Measurements from ENCODE around the gene NMNAT2. TPM values are rescaled to one million over a fixed set of nuclear protein-coding genes. Genes with fewer than 3 reads are reported as not detected.

The NMNAT2 gene
- total and polyA plus RNA-seq, 2 donors (not counting 3 experiments of a cell fraction or from before 2014, with no cell fraction given), result 0.28 to 0.38 TPM

GRCh38 chr1:183267646-183268431 lies 150.3 kb downstream of the NMNAT2 start:
- CTCF ChIA-PET, result interaction anchor here (1.0 to 2.2 kb wide), 6 partner anchors 11 to 305 kb away, joined by 3 to 6 read pairs (median 4); no protein-coding TSS in a partner anchor
- intact Hi-C loops (cut with micrococcal nuclease), result no loop called here
- DNase-seq (ENCODE audit: low read depth, low spot score), result peak; percentile 61
- Histone ChIP-seq H3K9me1 (replicated peaks; ENCODE audit: control insufficient read depth, extremely low read depth, insufficient read depth, low read length) (no peaks in the 10 kb centered on the region), H2AFZ (ENCODE audit: low read depth, low read length) (peak overlapping the region; percentile 48), H3K9me3 (replicated peaks; ENCODE audit: control insufficient read depth, insufficient read depth, low read length) (no peaks in the 10 kb centered on the region), H3K27me3 (ENCODE audit: control insufficient read depth in 2 of 2, insufficient read depth in 2 of 2, low read length in 2 of 2) (no peaks in the 10 kb centered on the region), H3K4me3 (replicated peaks in 1 of 3; ENCODE audit: insufficient read depth in 1 of 3, low read depth in 1 of 3, low read length in 3 of 3) (no peak overlapping the region), H3K36me3 (ENCODE audit: control insufficient read depth in 2 of 2, extremely low read depth in 1 of 2, insufficient read depth in 2 of 2, low read length in 2 of 2) (no peaks in the 10 kb centered on the region), H3K4me1 (ENCODE audit: control insufficient read depth, extremely low read depth, insufficient read depth, low read length) (peaks cover 28% of the 10 kb centered on the region), H4K20me1 (replicated peaks; ENCODE audit: control insufficient read depth, extremely low read depth, insufficient read depth, low read length) (no peaks in the 10 kb centered on the region), H3K4me2 (ENCODE audit: insufficient read depth, low read length) (peak overlapping the region; percentile 34), H3K27ac (ENCODE audit: insufficient read depth, low read depth, low read length) (no peak overlapping the region), H3K79me2 (ENCODE audit: control insufficient read depth, insufficient read depth, low read length) (no peaks in the 10 kb centered on the region), H3K9ac (replicated peaks; ENCODE audit: extremely low read depth, insufficient read depth, low read length) (no peak overlapping the region)
- peak; percentile 94 for FAIRE-seq
- dilution Hi-C loops (cut with MboI; ENCODE audit: extremely low pct_ligation_motif_present, low sequenced_read_pairs), result no loop called here
- no TSS peak for BruUV-seq (replicated peaks)
- POLR2A ChIA-PET, result no interaction called here
- TF ChIP-seq GATA2 (IDR thresholded peaks at IDR 0.05; ENCODE audit: insufficient read depth, insufficient read length, low read depth, low read length) (peak; percentile 98), EZH2 (IDR thresholded peaks at IDR 0.05; ENCODE audit: borderline replicate concordance, low read depth, low read length, severe bottlenecking) (no peak), FOS (IDR thresholded peaks at IDR 0.05; ENCODE audit: borderline replicate concordance, insufficient read depth, low read length) (peak; percentile 79), POLR2AphosphoS5 (IDR thresholded peaks at IDR 0.05; ENCODE audit: insufficient read depth, low read depth, low read length) (peak; percentile 63)
- TF ChIP-seq, protein P1, sequence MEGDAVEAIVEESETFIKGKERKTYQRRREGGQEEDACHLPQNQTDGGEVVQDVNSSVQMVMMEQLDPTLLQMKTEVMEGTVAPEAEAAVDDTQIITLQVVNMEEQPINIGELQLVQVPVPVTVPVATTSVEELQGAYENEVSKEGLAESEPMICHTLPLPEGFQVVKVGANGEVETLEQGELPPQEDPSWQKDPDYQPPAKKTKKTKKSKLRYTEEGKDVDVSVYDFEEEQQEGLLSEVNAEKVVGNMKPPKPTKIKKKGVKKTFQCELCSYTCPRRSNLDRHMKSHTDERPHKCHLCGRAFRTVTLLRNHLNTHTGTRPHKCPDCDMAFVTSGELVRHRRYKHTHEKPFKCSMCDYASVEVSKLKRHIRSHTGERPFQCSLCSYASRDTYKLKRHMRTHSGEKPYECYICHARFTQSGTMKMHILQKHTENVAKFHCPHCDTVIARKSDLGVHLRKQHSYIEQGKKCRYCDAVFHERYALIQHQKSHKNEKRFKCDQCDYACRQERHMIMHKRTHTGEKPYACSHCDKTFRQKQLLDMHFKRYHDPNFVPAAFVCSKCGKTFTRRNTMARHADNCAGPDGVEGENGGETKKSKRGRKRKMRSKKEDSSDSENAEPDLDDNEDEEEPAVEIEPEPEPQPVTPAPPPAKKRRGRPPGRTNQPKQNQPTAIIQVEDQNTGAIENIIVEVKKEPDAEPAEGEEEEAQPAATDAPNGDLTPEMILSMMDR (IDR thresholded peaks at IDR 0.05; ENCODE audit: extremely low read depth in 1 of 2, insufficient read depth in 1 of 2, low read depth in 1 of 2, low read length in 2 of 2), result no peak
